Measurements from ENCODE around the gene LAPTM5. TPM values are rescaled to one million over a fixed set of nuclear protein-coding genes. Genes with fewer than 3 reads are reported as not detected.

The LAPTM5 gene
- total RNA-seq, 1 experiment from 2014 or later, result 1.5 TPM

- intact Hi-C loops (cut with micrococcal nuclease), result no loop called here
- Histone ChIP-seq H3K79me2 (ENCODE audit: insufficient read depth, low read length) (no peaks in the 10 kb centered on the region), H3K27me3 (ENCODE audit: insufficient read depth, low read length) (no peaks in the 10 kb centered on the region), H3K9me3 (ENCODE audit: control insufficient read depth in 1 of 2, insufficient read depth in 1 of 2, low read depth in 1 of 2, low read length in 2 of 2) (no peaks in the 10 kb centered on the region), H3K27ac (ENCODE audit: low read depth, low read length) (no peak overlapping the region), H4K20me1 (ENCODE audit: insufficient read depth) (no peaks in the 10 kb centered on the region), H2AFZ (ENCODE audit: low read depth, low read length, poor library complexity, severe bottlenecking) (no peak overlapping the region), H3K4me2 (ENCODE audit: low read length) (no peak overlapping the region), H3K4me1 (ENCODE audit: control insufficient read depth in 1 of 2, insufficient read depth in 2 of 2, low read length in 2 of 2) (no peaks in the 10 kb centered on the region), H3K36me3 (ENCODE audit: control insufficient read depth in 1 of 2, insufficient read depth in 2 of 2, low read length in 2 of 2) (no peaks in the 10 kb centered on the region), H3K4me3 (replicated peaks in 1 of 2; ENCODE audit: low read depth in 1 of 2, low read length in 2 of 2) (no peak overlapping the region), H3K9ac (ENCODE audit: low read length) (no peak overlapping the region), H3K9me2 (ENCODE audit: insufficient read depth) (no peaks in the 10 kb centered on the region)
- no TSS peak for BruUV-seq (replicated peaks)
- ATAC-seq (no peak), DNase-seq (ENCODE audit: low read depth, low spot score) (no peak)
- TF ChIP-seq YY1 (IDR thresholded peaks at IDR 0.05; ENCODE audit: extremely low read depth, insufficient replicate concordance, low read depth, low read length), result no peak
- ChIA-PET RAD21 (ENCODE audit: low non-redundant PET in 1 of 2, low total read pairs in 2 of 2, uncharacterized antibody in 2 of 2, unreplicated experiment in 2 of 2) (no interaction called here), CTCF (no interaction called here), POLR2A (no interaction called here)
These were observed 24.1 kb downstream of the LAPTM5 start for GRCh38 chr1:30733493-30733892.

- Histone ChIP-seq H3K9me2 (ENCODE audit: insufficient read depth) (no peaks in the 10 kb centered on the region), H3K27me3 (ENCODE audit: insufficient read depth, low read length) (no peaks in the 10 kb centered on the region), H3K4me2 (ENCODE audit: low read length) (no peak overlapping the region), H3K27ac (ENCODE audit: low read depth, low read length) (no peak overlapping the region), H4K20me1 (ENCODE audit: insufficient read depth) (no peaks in the 10 kb centered on the region), H3K4me3 (replicated peaks in 1 of 2; ENCODE audit: low read depth in 1 of 2, low read length in 2 of 2) (no peak overlapping the region), H2AFZ (ENCODE audit: low read depth, low read length, poor library complexity, severe bottlenecking) (no peak overlapping the region), H3K9me3 (ENCODE audit: control insufficient read depth in 1 of 2, insufficient read depth in 1 of 2, low read depth in 1 of 2, low read length in 2 of 2) (no peaks in the 10 kb centered on the region), H3K9ac (ENCODE audit: low read length) (no peak overlapping the region), H3K36me3 (ENCODE audit: control insufficient read depth in 1 of 2, insufficient read depth in 2 of 2, low read length in 2 of 2) (no peaks in the 10 kb centered on the region), H3K4me1 (ENCODE audit: control insufficient read depth in 1 of 2, insufficient read depth in 2 of 2, low read length in 2 of 2) (no peaks in the 10 kb centered on the region), H3K79me2 (ENCODE audit: insufficient read depth, low read length) (no peaks in the 10 kb centered on the region)
- DNase-seq (ENCODE audit: low read depth, low spot score), result no peak
- intact Hi-C loops (cut with micrococcal nuclease), result no loop called here
- ATAC-seq, result no peak
- TF ChIP-seq SP1 (IDR thresholded peaks at IDR 0.05; ENCODE audit: low read depth) (no peak), EZH2 (IDR thresholded peaks at IDR 0.05) (no peak), EZH2phosphoT487 (IDR thresholded peaks at IDR 0.05; ENCODE audit: borderline replicate concordance) (no peak), ZFX (IDR thresholded peaks at IDR 0.05) (no peak), CBX3 (IDR thresholded peaks at IDR 0.05; ENCODE audit: low read depth) (no peak), TCF7L2 (IDR thresholded peaks at IDR 0.05; ENCODE audit: borderline replicate concordance, extremely low read depth, insufficient read depth, insufficient read length) (no peak), YY1 (IDR thresholded peaks at IDR 0.05; ENCODE audit: extremely low read depth, insufficient replicate concordance, low read depth, low read length) (no peak), ZBTB33 (IDR thresholded peaks at IDR 0.05; ENCODE audit: extremely low read depth, insufficient replicate concordance, low read length) (no peak), POLR2A (IDR thresholded peaks at IDR 0.05; ENCODE audit: borderline replicate concordance, extremely low read depth, insufficient read depth, insufficient read length) (no peak), JUND (IDR thresholded peaks at IDR 0.05) (no peak), EGR1 (IDR thresholded peaks at IDR 0.05; ENCODE audit: low read depth) (no peak)
- no TSS peak for BruUV-seq (replicated peaks)
- ChIA-PET POLR2A (no interaction called here), RAD21 (ENCODE audit: low non-redundant PET in 1 of 2, low total read pairs in 2 of 2, uncharacterized antibody in 2 of 2, unreplicated experiment in 2 of 2) (no interaction called here), CTCF (no interaction called here)
These were observed 25.1 kb downstream of the LAPTM5 start for GRCh38 chr1:30732277-30732996.

Data from HCT116 (cell line).